Keratinocyte (primary cell): ENCODE results near the gene PPFIBP2. TPM values are rescaled to one million over a fixed set of nuclear protein-coding genes. Genes with fewer than 3 reads are reported as not detected.

Source experiments
- DNase-seq: peaks from one replicate; pipeline ENCODE4 v3.0.0-alpha.2; 2011; ENCODE audit warnings: low read depth, missing footprints, low spot score
- FAIRE-seq: peaks from 2 replicates; lab custom pipeline; 2011; peaks lifted over from hg19 to GRCh38; lab: Jason Lieb, UNC
- H2AFZ ChIP-seq: 2 replicates; pipeline ENCODE4 v1.6.0; 2012; ENCODE audit warnings: low read length, control low read depth, inconsistent platforms; ENCODE audit not compliant: control insufficient read depth
- H3K27ac ChIP-seq: 2 replicates; pipeline ENCODE4 v1.5.1; 2011; ENCODE audit warnings: low read length; ENCODE audit not compliant: control insufficient read depth, insufficient read depth
- H3K27me3 ChIP-seq: 3 replicates; pipeline ENCODE4 v1.6.0; 2011; ENCODE audit warnings: low read length; ENCODE audit not compliant: control insufficient read depth, insufficient read depth; ENCODE audit errors: extremely low read depth
- H3K36me3 ChIP-seq, 2 experiments: 2 replicates in 1 of 2; 3 replicates in 1 of 2; pipeline ENCODE4 v1.5.1; 2011; ENCODE audit warnings: low read length in 2 of 2, mild to moderate bottlenecking in 1 of 2; ENCODE audit not compliant: control insufficient read depth in 2 of 2, insufficient read depth in 2 of 2; ENCODE audit errors: extremely low read depth in 1 of 2
- H3K4me1 ChIP-seq: 3 replicates; pipeline ENCODE4 v1.5.1; 2011; ENCODE audit warnings: low read length; ENCODE audit not compliant: control insufficient read depth, insufficient read depth; ENCODE audit errors: extremely low read depth
- H3K4me2 ChIP-seq: 3 replicates; pipeline ENCODE4 v1.6.0; 2011; ENCODE audit warnings: low read depth, low read length; ENCODE audit not compliant: control insufficient read depth, insufficient read depth; ENCODE audit errors: extremely low read depth
- H3K4me3 ChIP-seq, 3 experiments: fragments of 200-600 bp in 1 of 3; sonication (generic) in 1 of 3; 2 replicates in 2 of 3; 3 replicates in 1 of 3; pipeline ENCODE4 v1.5.1; 2011 to 2016; ENCODE audit warnings: low read length in 3 of 3, mild to moderate bottlenecking in 3 of 3, control low read depth in 2 of 3, inconsistent platforms in 1 of 3, low read depth in 1 of 3, mixed read lengths in 1 of 3, mixed run types in 1 of 3, moderate library complexity in 1 of 3; ENCODE audit not compliant: control insufficient read depth in 2 of 3, insufficient read depth in 2 of 3; ENCODE audit errors: extremely low read depth in 1 of 3
- H3K79me2 ChIP-seq: 2 replicates; pipeline ENCODE4 v1.6.0; 2012; ENCODE audit warnings: low read length; ENCODE audit not compliant: control insufficient read depth, insufficient read depth
- H3K9ac ChIP-seq: 3 replicates; pipeline ENCODE4 v1.6.0; 2011; ENCODE audit warnings: low read length; ENCODE audit not compliant: control insufficient read depth, insufficient read depth; ENCODE audit errors: extremely low read depth
- H3K9me1 ChIP-seq: 3 replicates; pipeline ENCODE4 v1.6.0; 2011; ENCODE audit warnings: low read length; ENCODE audit not compliant: control insufficient read depth, insufficient read depth; ENCODE audit errors: extremely low read depth
- H3K9me3 ChIP-seq: 2 replicates; pipeline ENCODE4 v1.5.1; 2012; ENCODE audit warnings: low read depth, low read length; ENCODE audit not compliant: control insufficient read depth
- H4K20me1 ChIP-seq: 3 replicates; pipeline ENCODE4 v1.6.0; 2011; ENCODE audit warnings: low read length; ENCODE audit not compliant: control insufficient read depth, insufficient read depth; ENCODE audit errors: extremely low read depth
- EZH2 ChIP-seq: IDR thresholded peaks from one replicate; pipeline ENCODE4 v1.6.1; 2012; ENCODE audit warnings: inconsistent platforms, mild to moderate bottlenecking, low read length, moderate library complexity
- dilution Hi-C: fragments of 300-500 bp; cut with MboI; formaldehyde crosslinking; loops from one replicate; pipeline ENCODE4 v1.7.0; 2020; ENCODE audit warnings: low sequenced_read_pairs; ENCODE audit not compliant: extremely low pct_ligation_motif_present
- polyA plus RNA-seq, 5 experiments: library from polyadenylated mRNA; depleted of rRNA in 3 of 5; stranded (reverse) in 3 of 5; stranded (forward) in 1 of 5; unstranded in 1 of 5; fragments of >200 nt; gene quantifications; 1 replicate in 1 of 5; 2 replicates in 3 of 5; 3 replicates in 1 of 5; pipeline versions ENCODE4 v1.2.1 to v1.2.3, GENCODE V29; 2011 to 2012; ENCODE audit warnings: missing spikeins in 2 of 5, low read depth in 1 of 5, low replicate concordance in 1 of 5
- TF ChIP-seq, protein P1 (sequence below), 3 experiments: IDR thresholded peaks in 1 of 3; conservative IDR thresholded peaks in 1 of 3; optimal IDR thresholded peaks in 1 of 3; 2 replicates in 2 of 3; 3 replicates in 1 of 3; pipeline versions ENCODE3 to v1.5.1; 2011; ENCODE audit warnings: low read length in 3 of 3, mild to moderate bottlenecking in 3 of 3, moderate library complexity in 2 of 3, control low read depth in 1 of 3, inconsistent platforms in 1 of 3; ENCODE audit not compliant: insufficient read depth in 2 of 3; ENCODE audit errors: extremely low read depth in 1 of 3

Gene PPFIBP2
- polyA plus RNA-seq, 1 donor (not counting 4 experiments of a cell fraction or from before 2014, with no cell fraction given): 11.0 TPM

GRCh38 chr11:7548659-7549274 is 35.0 kb downstream of the PPFIBP2 start:
- Histone ChIP-seq H3K4me1 (peaks cover 21% of the 10 kb centered on the region), H3K27me3 (no peaks in the 10 kb centered on the region), H3K4me2 (no peak overlapping the region), H2AFZ (no peak overlapping the region), H3K4me3 (no peak overlapping the region), H3K36me3 (no peaks in the 10 kb centered on the region), H3K79me2 (no peaks in the 10 kb centered on the region), H3K9me1 (no peaks in the 10 kb centered on the region), H3K27ac (no peak overlapping the region), H3K9ac (no peak overlapping the region), H3K9me3 (no peaks in the 10 kb centered on the region), H4K20me1 (no peaks in the 10 kb centered on the region)
- DNase-seq (no peak), FAIRE-seq (peak; percentile 23)
- dilution Hi-C loops: no loop called here
- TF ChIP-seq, protein P1, sequence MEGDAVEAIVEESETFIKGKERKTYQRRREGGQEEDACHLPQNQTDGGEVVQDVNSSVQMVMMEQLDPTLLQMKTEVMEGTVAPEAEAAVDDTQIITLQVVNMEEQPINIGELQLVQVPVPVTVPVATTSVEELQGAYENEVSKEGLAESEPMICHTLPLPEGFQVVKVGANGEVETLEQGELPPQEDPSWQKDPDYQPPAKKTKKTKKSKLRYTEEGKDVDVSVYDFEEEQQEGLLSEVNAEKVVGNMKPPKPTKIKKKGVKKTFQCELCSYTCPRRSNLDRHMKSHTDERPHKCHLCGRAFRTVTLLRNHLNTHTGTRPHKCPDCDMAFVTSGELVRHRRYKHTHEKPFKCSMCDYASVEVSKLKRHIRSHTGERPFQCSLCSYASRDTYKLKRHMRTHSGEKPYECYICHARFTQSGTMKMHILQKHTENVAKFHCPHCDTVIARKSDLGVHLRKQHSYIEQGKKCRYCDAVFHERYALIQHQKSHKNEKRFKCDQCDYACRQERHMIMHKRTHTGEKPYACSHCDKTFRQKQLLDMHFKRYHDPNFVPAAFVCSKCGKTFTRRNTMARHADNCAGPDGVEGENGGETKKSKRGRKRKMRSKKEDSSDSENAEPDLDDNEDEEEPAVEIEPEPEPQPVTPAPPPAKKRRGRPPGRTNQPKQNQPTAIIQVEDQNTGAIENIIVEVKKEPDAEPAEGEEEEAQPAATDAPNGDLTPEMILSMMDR (optimal IDR thresholded peaks at IDR 0.05 in 1 of 3, IDR thresholded peaks at IDR 0.05 in 1 of 3, conservative IDR thresholded peaks at IDR 0.05 in 1 of 3; ENCODE audit: extremely low read depth in 1 of 3, insufficient read depth in 2 of 3, low read length in 3 of 3): peak; percentile 50 to 77 (median 66)
- no peak for TF ChIP-seq EZH2

GRCh38 chr11:7549681-7550080 is 35.9 kb downstream of the PPFIBP2 start:
- Histone ChIP-seq H2AFZ (no peak overlapping the region), H3K36me3 (no peaks in the 10 kb centered on the region), H3K27ac (no peak overlapping the region), H3K4me1 (peaks cover 21% of the 10 kb centered on the region), H3K4me3 (no peak overlapping the region), H3K9ac (no peak overlapping the region), H3K9me1 (no peaks in the 10 kb centered on the region), H4K20me1 (no peaks in the 10 kb centered on the region), H3K9me3 (no peaks in the 10 kb centered on the region), H3K79me2 (no peaks in the 10 kb centered on the region), H3K27me3 (no peaks in the 10 kb centered on the region), H3K4me2 (no peak overlapping the region)
- dilution Hi-C loops: no loop called here
- DNase-seq: no peak
- no peak for FAIRE-seq
- TF ChIP-seq EZH2: no peak
- TF ChIP-seq, protein P1 (optimal IDR thresholded peaks at IDR 0.05 in 1 of 3, IDR thresholded peaks at IDR 0.05 in 1 of 3, conservative IDR thresholded peaks at IDR 0.05 in 1 of 3; ENCODE audit: extremely low read depth in 1 of 3, insufficient read depth in 2 of 3, low read length in 3 of 3): no peak
